Stimulated activated CD4-positive, alpha-beta T cell treated with anti-CD3 and anti-CD28 coated beads, TNF-alpha, amount 100 ng/mL, for 24 hours (primary cell): Measurements from ENCODE around the gene NPAS3.

Source experiments
- DNase-seq, 3 experiments: peaks; one replicate each; pipeline ENCODE4 v3.0.0-alpha.2; 2020; ENCODE audit warnings: low read depth in 3 of 3

The NPAS3 gene

GRCh38 chr14:32940066-32940651 lies 1.5 kb downstream of the NPAS3 start:
- DNase-seq: no peak

DNA sequence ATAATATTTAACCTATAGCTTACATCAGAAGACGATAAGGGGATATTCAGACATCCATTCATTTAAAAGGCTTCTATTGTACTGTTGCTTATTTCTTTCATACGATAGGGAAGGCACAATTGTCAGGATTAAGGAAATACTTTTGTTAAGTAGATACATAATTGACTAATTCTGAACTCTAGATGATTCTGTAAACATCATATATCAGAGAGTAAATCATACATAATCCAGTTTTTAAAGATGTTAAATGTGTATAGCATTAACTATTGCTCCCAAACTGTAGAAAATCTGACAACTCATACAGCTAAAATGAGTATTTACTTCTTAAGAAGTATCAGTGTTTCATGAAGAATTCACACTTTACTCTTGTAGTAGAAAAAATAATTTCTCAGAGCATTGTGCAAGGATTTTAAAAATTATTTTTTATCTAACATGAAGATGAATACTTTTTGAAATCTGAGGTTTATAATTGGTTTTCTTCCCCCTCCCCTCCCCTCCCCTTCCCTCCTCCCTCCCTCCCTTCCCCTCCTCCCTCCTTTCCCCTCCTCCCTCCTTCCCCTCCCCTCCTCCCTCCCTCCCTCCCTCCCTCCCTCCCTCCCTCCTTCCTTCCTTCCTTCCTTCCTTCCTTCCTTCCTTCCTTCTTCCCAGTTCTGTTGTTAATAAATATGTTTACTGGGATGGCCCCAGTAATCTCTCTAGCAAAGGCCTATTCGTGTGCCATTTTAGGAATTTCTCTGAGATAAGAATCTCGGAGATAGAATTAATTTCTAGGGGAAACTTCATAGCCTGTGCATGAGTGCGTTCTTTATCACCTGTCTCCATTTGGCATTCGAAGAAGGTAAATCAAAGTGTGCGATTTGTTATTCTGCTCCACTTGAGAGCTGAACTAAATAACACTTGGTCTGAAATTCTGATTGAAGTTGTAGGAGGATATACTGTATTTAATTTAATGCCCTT lies 2.3 kb downstream of the NPAS3 start:
- DNase-seq: no peak

- DNase-seq: no peak
These were observed 3.0 kb downstream of the NPAS3 start for GRCh38 chr14:32941668-32942065.

DNA sequence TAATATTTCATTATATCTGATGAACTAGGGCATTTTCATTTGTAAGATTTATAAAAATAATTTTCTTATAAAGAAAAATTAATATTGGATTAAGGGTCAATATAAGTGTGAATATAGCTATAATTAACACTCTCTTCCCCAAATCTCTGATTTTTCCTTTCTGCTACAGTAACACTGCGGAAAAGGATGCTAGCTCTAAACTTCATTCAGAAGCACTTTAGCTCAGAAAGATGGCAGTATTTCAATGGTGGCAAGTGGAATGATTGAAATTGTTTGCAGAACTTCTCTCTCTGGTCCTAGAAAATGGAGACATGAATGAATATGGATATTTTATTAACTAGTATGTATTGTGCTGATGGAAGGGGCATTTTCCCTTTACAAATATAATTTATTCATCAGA lies 8.4 kb downstream of the NPAS3 start:
- no peak for DNase-seq

DNA sequence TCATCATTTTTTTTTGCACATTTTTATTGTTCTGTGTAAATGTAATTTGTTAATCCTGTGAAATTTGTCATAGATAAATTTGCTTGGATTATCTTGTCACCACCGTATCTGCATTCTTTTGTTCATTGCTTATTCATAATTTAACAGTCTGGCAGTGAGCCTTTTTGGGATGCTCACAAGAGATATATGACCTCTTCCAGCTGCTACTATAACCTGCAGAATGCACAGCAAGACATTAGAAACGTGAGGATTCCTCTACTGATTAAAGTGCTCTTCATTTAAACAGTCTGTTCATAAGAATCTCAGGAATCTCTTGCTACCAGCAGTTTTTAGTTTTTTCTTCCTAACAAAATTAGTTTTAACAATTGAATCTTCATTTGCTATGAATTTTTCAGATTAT lies 9.1 kb downstream of the NPAS3 start:
- no peak for DNase-seq

- DNase-seq: no peak
These were observed 11.9 kb downstream of the NPAS3 start for GRCh38 chr14:32950584-32950983.

GRCh38 chr14:32967421-32967820 lies 28.7 kb downstream of the NPAS3 start:
- no peak for DNase-seq

- no peak for DNase-seq
These were observed 30.4 kb downstream of the NPAS3 start for GRCh38 chr14:32968972-32969544.

DNA sequence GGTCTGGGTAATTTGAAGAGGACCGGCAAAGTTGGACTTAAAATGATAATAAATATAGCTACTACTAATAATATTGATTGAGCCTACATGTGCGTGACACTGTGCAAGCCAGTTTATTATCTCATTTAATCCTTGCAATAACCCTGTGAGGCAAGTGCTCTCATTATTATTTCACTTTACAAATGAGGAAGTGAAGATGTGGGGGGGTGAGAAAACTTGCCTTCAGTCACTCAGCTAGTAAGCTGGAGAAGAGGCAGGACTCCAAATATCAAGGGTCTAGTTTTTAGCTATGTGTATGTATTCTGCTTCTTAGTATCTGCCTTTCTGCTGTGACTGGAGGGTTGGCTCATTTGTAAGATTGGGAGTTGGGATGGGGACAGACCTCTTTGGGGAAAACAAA lies 39.2 kb downstream of the NPAS3 start:
- no peak for DNase-seq

DNA sequence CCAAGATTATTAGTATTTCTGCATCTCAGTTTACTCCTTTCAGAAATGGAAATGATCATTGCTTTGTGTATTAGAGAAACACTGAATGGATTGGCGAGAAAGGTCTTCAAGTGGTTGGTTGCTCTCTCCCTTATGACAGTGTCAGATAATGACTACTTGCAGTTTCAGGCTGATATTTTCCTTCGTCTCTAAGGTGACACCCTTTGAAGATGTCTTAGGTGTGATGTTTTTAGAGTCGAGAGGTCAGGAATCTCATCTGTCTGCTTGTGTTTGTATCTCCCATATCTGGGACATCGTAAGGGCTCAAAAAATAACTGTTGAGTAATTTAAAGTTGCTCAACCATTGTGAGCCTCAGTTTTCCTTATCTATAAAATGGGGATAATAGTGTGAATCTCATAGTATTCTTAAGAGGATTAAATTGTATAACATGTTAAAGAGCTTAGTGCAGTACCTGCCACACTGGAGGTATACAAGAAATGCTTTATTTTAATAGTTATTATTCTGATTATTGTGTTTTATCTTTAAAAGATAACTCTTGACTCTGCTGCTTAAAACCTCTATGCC lies 40.1 kb downstream of the NPAS3 start:
- no peak for DNase-seq

DNA sequence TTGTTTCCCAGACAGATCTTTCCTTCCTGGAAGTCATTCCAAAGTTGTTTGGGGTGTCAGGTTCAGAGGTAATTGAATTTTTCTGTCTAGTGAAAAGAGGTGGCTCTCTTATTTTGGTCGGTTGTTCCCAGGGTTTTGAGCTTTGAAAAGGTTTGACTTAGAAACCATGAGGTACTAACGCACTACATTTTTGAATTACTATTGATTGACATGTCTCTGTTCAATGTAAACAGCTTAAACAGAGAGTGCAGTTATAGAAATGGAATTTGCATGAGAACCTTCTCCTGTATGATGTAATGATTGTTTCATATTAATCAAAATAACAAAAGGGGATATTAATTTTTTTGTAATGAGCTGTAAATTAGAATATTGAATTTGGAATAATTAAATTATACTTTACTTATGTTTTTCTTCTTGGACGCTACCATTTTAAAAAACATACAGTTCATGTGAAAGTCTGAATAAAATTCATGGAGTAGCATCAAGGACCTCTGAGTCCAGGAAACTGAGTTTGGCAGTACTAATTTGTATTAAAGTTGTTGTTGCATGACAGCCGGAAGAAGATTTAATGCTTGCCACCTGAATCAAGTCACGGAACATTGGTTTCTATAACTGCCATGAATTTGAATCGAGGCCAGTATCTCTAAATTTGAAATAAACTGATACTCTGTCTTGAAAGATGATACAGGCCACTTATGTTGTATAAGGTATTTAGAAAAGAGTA lies 41.7 kb downstream of the NPAS3 start:
- DNase-seq: no peak

DNA sequence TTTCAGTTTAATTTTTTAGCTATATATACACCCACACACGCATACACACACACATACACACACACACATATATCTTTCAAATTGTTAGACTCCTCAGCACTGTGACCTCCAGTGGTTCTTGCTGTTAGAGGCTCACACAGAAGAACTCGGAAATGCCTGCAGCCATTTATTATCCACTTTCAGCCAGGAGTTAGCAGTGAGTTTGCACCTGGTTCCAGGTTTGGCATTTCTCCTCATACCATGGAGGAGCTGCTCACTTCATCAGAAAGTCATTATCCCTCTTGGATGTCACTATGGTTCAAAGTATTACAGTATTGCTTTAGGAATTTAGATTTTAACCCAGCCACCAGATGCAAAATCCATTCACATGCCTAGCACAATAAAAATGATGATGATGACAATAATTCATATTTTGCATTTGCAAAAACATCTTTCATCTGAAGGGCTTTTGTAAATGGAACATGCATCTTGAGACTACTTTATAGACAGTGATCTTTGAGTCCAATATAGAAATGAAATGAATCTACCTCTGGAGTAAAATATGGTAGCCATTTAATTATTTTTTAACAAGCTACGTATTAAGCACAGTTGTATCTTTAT lies 42.3 kb downstream of the NPAS3 start:
- no peak for DNase-seq

- DNase-seq: no peak
These were observed 45.7 kb downstream of the NPAS3 start for GRCh38 chr14:32984241-32984930.

DNA sequence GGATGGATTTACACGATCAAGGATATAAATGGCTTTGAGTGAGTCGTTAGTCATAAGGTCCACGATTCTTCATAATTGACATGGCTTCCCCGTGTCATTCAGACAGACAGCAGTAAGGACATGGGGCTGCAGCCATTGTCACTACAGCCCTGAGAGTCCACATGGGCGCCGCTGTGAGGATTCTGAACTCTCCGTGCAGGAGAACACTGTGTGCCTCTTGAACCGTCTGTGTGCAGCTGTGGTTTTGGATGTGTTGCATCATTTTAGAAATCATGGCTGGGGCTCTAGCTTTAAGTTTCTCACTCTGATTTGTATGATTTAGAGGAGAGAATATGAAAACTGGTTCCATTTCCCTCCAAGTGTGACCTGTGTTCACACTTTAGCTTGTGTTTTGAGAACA lies 47.2 kb downstream of the NPAS3 start:
- DNase-seq: no peak

DNA sequence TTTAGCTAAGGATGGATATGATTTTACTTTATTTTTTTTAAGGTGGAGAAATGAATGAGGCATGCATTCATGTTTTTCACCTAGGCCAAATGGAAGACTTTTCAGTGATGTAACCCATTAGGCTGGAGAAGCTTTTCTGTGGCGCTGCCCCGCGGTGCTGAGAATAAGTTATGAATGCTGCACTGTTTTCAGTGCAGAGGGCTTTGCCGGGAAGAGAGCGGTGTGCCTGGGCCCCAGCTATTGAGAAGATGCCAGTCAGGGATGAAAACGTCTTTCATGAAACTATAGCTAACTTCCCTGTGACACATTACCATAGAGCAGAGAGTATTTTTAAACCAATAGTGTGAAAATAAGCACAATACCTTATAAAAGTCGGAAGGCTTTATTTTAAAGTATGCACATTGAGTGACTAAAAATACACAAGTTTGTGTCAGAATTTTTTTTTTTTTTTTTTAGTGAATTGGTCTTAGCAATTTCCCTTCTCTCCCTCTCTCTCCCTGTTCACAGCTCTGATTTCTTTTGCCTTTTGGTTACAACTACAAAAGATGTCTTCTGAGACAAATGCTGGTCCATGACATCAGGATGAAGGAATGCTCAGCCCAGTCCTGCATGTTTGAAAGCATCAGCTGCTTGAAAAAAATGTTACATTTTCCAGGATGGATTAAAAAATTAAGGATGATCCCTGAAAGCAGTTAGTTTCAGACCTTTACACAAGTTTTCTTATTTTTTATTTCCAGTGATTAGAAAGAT lies 48.3 kb downstream of the NPAS3 start:
- no peak for DNase-seq

DNA sequence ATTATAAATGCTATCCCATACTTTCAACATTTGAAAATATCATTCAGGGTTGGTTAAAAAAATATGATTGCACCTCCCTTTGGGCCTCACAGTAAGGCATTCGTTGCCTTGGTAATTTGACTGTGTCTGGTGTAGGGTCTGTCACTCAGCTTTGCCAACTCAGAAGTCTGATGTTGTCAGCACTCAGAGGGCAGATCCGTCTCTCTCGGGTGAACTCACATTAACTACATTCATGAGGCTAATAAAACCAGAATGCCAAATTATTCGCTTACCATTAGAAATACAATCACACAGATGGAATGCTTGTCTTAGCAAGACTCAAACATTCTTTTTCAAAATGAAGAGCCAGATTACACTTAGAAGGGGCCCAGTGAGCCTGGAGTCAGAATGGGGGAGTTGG lies 53.0 kb downstream of the NPAS3 start:
- DNase-seq: no peak

GRCh38 chr14:32993921-32994320 lies 55.2 kb downstream of the NPAS3 start:
- no peak for DNase-seq

DNA sequence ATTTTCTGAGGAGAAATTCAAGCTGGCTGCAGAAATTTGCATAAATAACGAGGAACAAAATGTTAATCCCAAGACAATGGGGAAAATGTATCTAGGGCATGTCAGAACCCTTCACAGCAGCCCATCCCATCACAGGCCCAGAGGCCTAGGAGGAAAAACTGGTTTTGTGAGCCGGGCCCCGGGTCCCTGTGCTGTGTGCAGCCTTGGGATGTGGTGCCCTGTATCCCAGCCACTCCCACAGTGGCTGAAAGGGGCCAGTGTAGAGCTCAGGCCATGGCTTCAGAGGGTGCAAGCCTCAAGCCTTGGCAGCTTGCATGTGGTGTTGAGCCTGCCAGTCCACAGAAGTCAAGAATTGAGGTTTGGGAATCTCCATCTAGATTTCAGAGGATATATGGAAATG lies 57.7 kb downstream of the NPAS3 start:
- DNase-seq: no peak

- no peak for DNase-seq
These were observed 59.8 kb downstream of the NPAS3 start for GRCh38 chr14:32998433-32998832.

DNA sequence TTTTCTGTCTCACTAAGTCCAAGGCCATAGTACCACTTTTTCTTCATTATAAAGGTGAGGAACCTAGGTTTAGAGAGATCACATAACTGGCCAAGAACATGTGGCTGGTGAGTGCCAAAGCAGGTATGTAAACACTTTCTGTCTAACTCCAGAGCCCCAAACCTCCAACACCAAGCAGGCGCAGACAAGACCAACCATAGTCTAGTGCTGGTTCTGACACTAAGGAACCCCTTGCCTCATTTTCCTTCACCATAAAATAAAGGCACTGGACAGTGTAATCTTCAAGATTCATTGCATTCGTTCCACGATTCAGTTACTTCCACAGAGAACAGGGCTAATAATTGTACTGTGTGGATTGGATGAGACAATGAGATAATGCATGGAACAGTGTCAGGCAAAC lies 71.0 kb downstream of the NPAS3 start:
- no peak for DNase-seq
